Endodermal cell (in vitro differentiated cells): ENCODE results near the gene MALT1. TPM values are rescaled to one million over a fixed set of nuclear protein-coding genes. Genes with fewer than 3 reads are reported as not detected.

Source experiments
- DNase-seq: peaks from one replicate; pipeline ENCODE4 v3.0.0-alpha.2; 2017
- H3K27ac ChIP-seq: 2 replicates; pipeline ENCODE4 v1.5.1; 2013; ENCODE audit warnings: mild to moderate bottlenecking, low read depth, low read length, moderate library complexity
- H3K27me3 ChIP-seq: 2 replicates; pipeline ENCODE4 v1.6.1; 2013; ENCODE audit warnings: mild to moderate bottlenecking, low read length, moderate library complexity; ENCODE audit not compliant: insufficient read depth, control insufficient read depth, poor library complexity, severe bottlenecking
- H3K36me3 ChIP-seq: 2 replicates; pipeline ENCODE4 v1.7.0; 2013; ENCODE audit warnings: mild to moderate bottlenecking, low read length, moderate library complexity; ENCODE audit not compliant: control insufficient read depth, insufficient read depth
- H3K4me1 ChIP-seq: one replicate; pipeline ENCODE4 v1.7.0; 2013; ENCODE audit warnings: low read length; ENCODE audit not compliant: control insufficient read depth, insufficient read depth
- H3K4me3 ChIP-seq: 2 replicates; pipeline ENCODE4 v1.5.1; 2013; ENCODE audit warnings: mild to moderate bottlenecking, low read length, moderate library complexity
- H3K9ac ChIP-seq: 2 replicates; pipeline ENCODE4 v1.6.1; 2013; ENCODE audit warnings: mild to moderate bottlenecking, low read length, moderate library complexity; ENCODE audit not compliant: poor library complexity, severe bottlenecking; ENCODE audit errors: extremely low read depth
- H3K9me3 ChIP-seq: 2 replicates; pipeline ENCODE4 v1.6.1; 2013; ENCODE audit warnings: mild to moderate bottlenecking, low read length, moderate library complexity; ENCODE audit not compliant: control insufficient read depth
- H3K27ac Mint-ChIP-seq: 2 replicates; pipeline ENCODE4 v1.8.0; 2020; ENCODE audit warnings: mixed read lengths
- H3K27me3 Mint-ChIP-seq: 2 replicates; pipeline ENCODE4 v1.8.0; 2021; ENCODE audit warnings: mild to moderate bottlenecking, mixed read lengths; ENCODE audit not compliant: insufficient read depth
- H3K36me3 Mint-ChIP-seq: 2 replicates; pipeline ENCODE4 v1.8.0; 2020; ENCODE audit warnings: low read depth, mixed read lengths
- H3K4me1 Mint-ChIP-seq: 2 replicates; pipeline ENCODE4 v1.8.0; 2020; ENCODE audit warnings: mixed read lengths
- H3K4me3 Mint-ChIP-seq: 2 replicates; pipeline ENCODE4 v1.8.0; 2020; ENCODE audit warnings: mild to moderate bottlenecking, moderate library complexity, mixed read lengths
- H3K9me3 Mint-ChIP-seq: 2 replicates; pipeline ENCODE4 v1.8.0; 2020; ENCODE audit warnings: mild to moderate bottlenecking, mixed read lengths
- CTCF ChIP-seq: fragments of 200-600 bp; sonication (generic); conservative IDR thresholded peaks from 2 replicates; pipeline ENCODE4 v1.5.0; 2021; ENCODE audit warnings: antibody characterized with exemption, mild to moderate bottlenecking
- WGBS, 2 experiments: methylation state at CpG; one replicate each; pipeline versions ENCODE4 v1.1.5 to v1.1.7; 2013; ENCODE audit warnings: missing lambda C conversion rate in 2 of 2, mixed read lengths in 1 of 2; ENCODE audit not compliant: insufficient coverage in 1 of 2, insufficient read length in 1 of 2; 5-methylcytosine and 5-hydroxymethylcytosine counted together
- total RNA-seq, 2 donors: library from RNA; stranded (reverse); fragmentation: NEBNext Ultra II Directional in 1 of 2; extraction: Animal tissue kit (Norgen Biotek cat#: 25700) in 1 of 2; gene quantifications; 2 replicates in 1 of 2; 3 replicates in 1 of 2; pipeline ENCODE4 v1.2.1, GENCODE V29; 2021

MALT1 gene
- total RNA-seq, 2 donors from 2014 or later = 14.0 to 22.1 TPM

GRCh38 chr18:58803978-58804377 is 132.7 kb downstream of the MALT1 start:
- H3K36me3 Mint-ChIP-seq = no peaks in the 10 kb centered on the region
- H3K4me1 ChIP-seq = no peaks in the 10 kb centered on the region
- no peak overlapping the region for H3K27ac ChIP-seq
- 81 to 92% methylated on average over 3 to 4 of the region's 4 CpGs for WGBS, 2 experiments
- TF ChIP-seq CTCF = peak; percentile 51
- DNase-seq = no peak
- no peaks in the 10 kb centered on the region for H3K27me3 ChIP-seq
- H3K4me1 Mint-ChIP-seq = peaks cover 18% of the 10 kb centered on the region
- H3K9ac ChIP-seq = no peak overlapping the region
- H3K27ac Mint-ChIP-seq = no peak overlapping the region
- H3K9me3 ChIP-seq = no peaks in the 10 kb centered on the region
- no peaks in the 10 kb centered on the region for H3K36me3 ChIP-seq
- H3K4me3 Mint-ChIP-seq = no peak overlapping the region
- peaks cover 1% of the 10 kb centered on the region for H3K27me3 Mint-ChIP-seq
- peaks cover 14% of the 10 kb centered on the region for H3K9me3 Mint-ChIP-seq
- H3K4me3 ChIP-seq = no peak overlapping the region

Other genes with a start within 250 kb of the MALT1 start
- 1 to 10 TPM; 1.6 to 4.2 TPM for gene ALPK2, start 42.4 kb upstream of the MALT1 start, total RNA-seq
- gene ZNF532, start 193.4 kb downstream of the MALT1 start, total RNA-seq = 100 to 1,000 TPM; 138 to 207 TPM